ENCODE results near the gene LAMP2.

GRCh38 chrX:120439921-120440320 lies 29.2 kb downstream of the LAMP2 start:
- TF ChIP-seq, protein P1, sequence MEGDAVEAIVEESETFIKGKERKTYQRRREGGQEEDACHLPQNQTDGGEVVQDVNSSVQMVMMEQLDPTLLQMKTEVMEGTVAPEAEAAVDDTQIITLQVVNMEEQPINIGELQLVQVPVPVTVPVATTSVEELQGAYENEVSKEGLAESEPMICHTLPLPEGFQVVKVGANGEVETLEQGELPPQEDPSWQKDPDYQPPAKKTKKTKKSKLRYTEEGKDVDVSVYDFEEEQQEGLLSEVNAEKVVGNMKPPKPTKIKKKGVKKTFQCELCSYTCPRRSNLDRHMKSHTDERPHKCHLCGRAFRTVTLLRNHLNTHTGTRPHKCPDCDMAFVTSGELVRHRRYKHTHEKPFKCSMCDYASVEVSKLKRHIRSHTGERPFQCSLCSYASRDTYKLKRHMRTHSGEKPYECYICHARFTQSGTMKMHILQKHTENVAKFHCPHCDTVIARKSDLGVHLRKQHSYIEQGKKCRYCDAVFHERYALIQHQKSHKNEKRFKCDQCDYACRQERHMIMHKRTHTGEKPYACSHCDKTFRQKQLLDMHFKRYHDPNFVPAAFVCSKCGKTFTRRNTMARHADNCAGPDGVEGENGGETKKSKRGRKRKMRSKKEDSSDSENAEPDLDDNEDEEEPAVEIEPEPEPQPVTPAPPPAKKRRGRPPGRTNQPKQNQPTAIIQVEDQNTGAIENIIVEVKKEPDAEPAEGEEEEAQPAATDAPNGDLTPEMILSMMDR (IDR thresholded peaks at IDR 0.05), result no peak
- no peak for TF ChIP-seq EP300 (IDR thresholded peaks at IDR 0.05)

Measured in stomach (tissue), 4 donors.